HG02678 (cell line): ENCODE data around the gene ADARB2.
A peak's percentile ranks its signal among the peaks of the same experiment; 100 is the strongest.
"Not testable (repeated sequence)": the region's sequence is repeated elsewhere in the genome, so short reads cannot be mapped to it uniquely, and the experiment has no call there.

ENCODE experiments used
- ATAC-seq: cut with Tn5 transposase; IDR thresholded peaks from one replicate; pipeline ENCODE4 v1.9.1; 2021; ENCODE audit warnings: mild to moderate bottlenecking, moderate library complexity; ENCODE audit not compliant: unreplicated experiment

ADARB2 gene

GRCh38 chr10:1737222-1738061 is at the start of gene ADARB2:
Gene ADARB2, minus strand, starts transcription at chr10:1737525.
- ATAC-seq, result peak; percentile 76

- no peak for ATAC-seq
Observed at GRCh38 chr10:1785835-1786234, 48.5 kb upstream of the ADARB2 start.

GRCh38 chr10:1782841-1783240 is 45.5 kb upstream of the ADARB2 start:
- no peak for ATAC-seq

- ATAC-seq, result no peak
Observed at GRCh38 chr10:1779796-1780195, 42.5 kb upstream of the ADARB2 start.

GRCh38 chr10:1778375-1778969 is 41.1 kb upstream of the ADARB2 start:
- no peak for ATAC-seq

GRCh38 chr10:1776127-1776662 is 38.9 kb upstream of the ADARB2 start:
- ATAC-seq, result no peak

GRCh38 chr10:1774796-1775195 is 37.5 kb upstream of the ADARB2 start:
- ATAC-seq, result no peak

GRCh38 chr10:1773204-1773603 is 35.9 kb upstream of the ADARB2 start:
- ATAC-seq, result not testable (repeated sequence)

- ATAC-seq, result no peak
Observed at GRCh38 chr10:1766049-1766448, 28.7 kb upstream of the ADARB2 start.

- no peak for ATAC-seq
Observed at GRCh38 chr10:1762076-1762475, 24.8 kb upstream of the ADARB2 start.

GRCh38 chr10:1754506-1755153 is 17.3 kb upstream of the ADARB2 start:
- no peak for ATAC-seq

- ATAC-seq, result no peak
Observed at GRCh38 chr10:1752153-1752552, 14.8 kb upstream of the ADARB2 start.

GRCh38 chr10:1747590-1748157 is 10.3 kb upstream of the ADARB2 start:
- ATAC-seq, result no peak

GRCh38 chr10:1746796-1747195 is 9.5 kb upstream of the ADARB2 start:
- no peak for ATAC-seq

- no peak for ATAC-seq
Observed at GRCh38 chr10:1745780-1746456, 8.6 kb upstream of the ADARB2 start.

GRCh38 chr10:1744524-1744923 is 7.2 kb upstream of the ADARB2 start:
- ATAC-seq, result no peak

- no peak for ATAC-seq
Observed at GRCh38 chr10:1743141-1743540, 5.8 kb upstream of the ADARB2 start.

GRCh38 chr10:1741450-1741849 is 4.1 kb upstream of the ADARB2 start:
- no peak for ATAC-seq

GRCh38 chr10:1739751-1740150 is 2.4 kb upstream of the ADARB2 start:
- ATAC-seq, result no peak

- peak; percentile 57 for ATAC-seq
Observed at GRCh38 chr10:1738950-1739349, 1.6 kb upstream of the ADARB2 start.

GRCh38 chr10:1736972-1737221 is 428 bp downstream of the ADARB2 start:
- ATAC-seq, result no peak
